ENCODE data around the gene PLTP.
A peak's percentile ranks its signal among the peaks of the same experiment; 100 is the strongest.

PLTP gene

GRCh38 chr20:45898285-45898684 lies 13.7 kb downstream of the PLTP start:
- DNase-seq (ENCODE audit: low read depth) = no peak

GRCh38 chr20:45897692-45898091 lies 14.3 kb downstream of the PLTP start:
- DNase-seq (ENCODE audit: low read depth) = no peak

- DNase-seq (ENCODE audit: low read depth) = no peak
These were observed 14.7 kb downstream of the PLTP start for GRCh38 chr20:45897289-45897688.

GRCh38 chr20:45896641-45897161 lies 15.3 kb downstream of the PLTP start:
- DNase-seq (ENCODE audit: low read depth) = no peak

GRCh38 chr20:45894797-45895196 lies 17.2 kb downstream of the PLTP start:
- DNase-seq (ENCODE audit: low read depth) = no peak

GRCh38 chr20:45893831-45894230 lies 18.1 kb downstream of the PLTP start:
- DNase-seq (ENCODE audit: low read depth) = no peak

- DNase-seq (ENCODE audit: low read depth) = no peak
These were observed 19.0 kb downstream of the PLTP start for GRCh38 chr20:45892828-45893500.

GRCh38 chr20:45892049-45892825 lies 19.7 kb downstream of the PLTP start:
- DNase-seq (ENCODE audit: low read depth) = no peak

GRCh38 chr20:45890985-45891983 lies 20.7 kb downstream of the PLTP start, which contains the start of the genes CTSA and NEURL2:
Gene CTSA, plus strand, starts transcription at chr20:45891335. Its CDS starts 234 bp downstream, at chr20:45891569.
Gene NEURL2, minus strand, starts transcription at chr20:45891208. Its CDS starts 217 bp downstream, at chr20:45890991.
- DNase-seq (ENCODE audit: low read depth) = peak; percentile 89

- peak; percentile 79 for DNase-seq (ENCODE audit: low read depth)
These were observed 21.6 kb downstream of the PLTP start for GRCh38 chr20:45890077-45890984.

GRCh38 chr20:45888681-45889080 lies 23.3 kb downstream of the PLTP start:
- no peak for DNase-seq (ENCODE audit: low read depth)

- DNase-seq (ENCODE audit: low read depth) = no peak
These were observed 24.6 kb downstream of the PLTP start, which contains the start of gene SPATA25 for GRCh38 chr20:45887346-45887715. Gene SPATA25, minus strand, starts transcription at chr20:45887622. Its CDS starts 32 bp downstream, at chr20:45887590.

- no peak for DNase-seq (ENCODE audit: low read depth)
These were observed 25.2 kb downstream of the PLTP start for GRCh38 chr20:45886590-45887345.

GRCh38 chr20:45883100-45883469 lies 28.9 kb downstream of the PLTP start:
- no peak for DNase-seq (ENCODE audit: low read depth)

GRCh38 chr20:45882469-45883099 lies 29.4 kb downstream of the PLTP start:
- no peak for DNase-seq (ENCODE audit: low read depth)

GRCh38 chr20:45880988-45881788 lies 30.8 kb downstream of the PLTP start, which contains the start of gene ZSWIM1:
Gene ZSWIM1, plus strand, starts transcription at chr20:45881227. Its CDS starts 1,366 bp downstream, at chr20:45882593.
- DNase-seq (ENCODE audit: low read depth) = peak; percentile 98

GRCh38 chr20:45878076-45878761 lies 33.7 kb downstream of the PLTP start:
- no peak for DNase-seq (ENCODE audit: low read depth)

- DNase-seq (ENCODE audit: low read depth) = no peak
These were observed 37.4 kb downstream of the PLTP start for GRCh38 chr20:45874576-45874975.
